GM12878 (cell line): Measurements from ENCODE around the gene DGLUCY. TPM values are rescaled to one million over a fixed set of nuclear protein-coding genes. Genes with fewer than 3 reads are reported as not detected.

Experiments
- ATAC-seq: fragments of 200-7000 bp; cut with Tn5 transposase; 3 replicates; pipeline ENCODE4 v1.9.1; 2020; ENCODE audit warnings: mild to moderate bottlenecking, moderate library complexity
- BruUV-seq: library from RNA; stranded (reverse); fragments of 400-500 nt; replicated peaks from 2 replicates; lab custom pipeline; 2021; lab: Mats Ljungman, UMichigan
- CTCF ChIA-PET: fragments of 300-600 bp; sonication (Branson Sonifier 250); formaldehyde crosslinking; extraction: SDS; loops from one replicate; lab custom pipeline; 2021; ENCODE audit warnings: inconsistent platforms; lab: Yijun Ruan, JAX
- POLR2A ChIA-PET: fragments of 350-600 bp; formaldehyde crosslinking; extraction: SDS; loops from one replicate; lab custom pipeline; 2021; ENCODE audit warnings: inconsistent platforms; lab: Charles Lee
- RAD21 ChIA-PET: fragments of 300-600 bp; sonication (Branson Sonifier 250); formaldehyde crosslinking; loops from one replicate; lab custom pipeline; 2023; ENCODE audit warnings: antibody characterized with exemption; ENCODE audit not compliant: unreplicated experiment; lab: Charles Lee
- SMC1A ChIA-PET: fragments of 300-600 bp; sonication (Branson Sonifier 250); formaldehyde crosslinking; loops from one replicate; lab custom pipeline; 2023; ENCODE audit not compliant: unreplicated experiment, uncharacterized antibody; lab: Charles Lee
- DNase-seq: peaks from one replicate; pipeline ENCODE4 v3.0.0-alpha.2; 2011; ENCODE audit warnings: low read depth, low spot score
- FAIRE-seq: peaks from 3 replicates; lab custom pipeline; 2011; peaks lifted over from hg19 to GRCh38; lab: Jason Lieb, UNC
- H2AFZ ChIP-seq: 2 replicates; pipeline ENCODE4 v1.6.0; 2011; ENCODE audit warnings: low read depth, low read length, control low read depth; ENCODE audit not compliant: control insufficient read depth
- H3K27ac ChIP-seq: 2 replicates; pipeline ENCODE4 v1.5.1; 2011; ENCODE audit warnings: control low read depth; ENCODE audit not compliant: control insufficient read depth, insufficient read depth
- H3K27me3 ChIP-seq, 2 experiments: replicated peaks in 1 of 2; 2 replicates each; pipeline versions ENCODE4 v1.6.0 to v1.6.1; 2011; ENCODE audit warnings: low read length in 1 of 2; ENCODE audit not compliant: control insufficient read depth in 2 of 2, insufficient read depth in 2 of 2
- H3K36me3 ChIP-seq, 2 experiments: 2 replicates each; pipeline ENCODE4 v1.5.1; 2011; ENCODE audit warnings: low read length in 1 of 2; ENCODE audit not compliant: control insufficient read depth in 2 of 2, insufficient read depth in 2 of 2
- H3K4me1 ChIP-seq: 2 replicates; pipeline ENCODE4 v1.6.1; 2011; ENCODE audit warnings: mild to moderate bottlenecking, low read length, moderate library complexity, mixed read lengths; ENCODE audit not compliant: control insufficient read depth, insufficient read depth
- H3K4me2 ChIP-seq: 2 replicates; pipeline ENCODE4 v1.6.0; 2011; ENCODE audit warnings: control low read depth; ENCODE audit not compliant: control insufficient read depth, insufficient read depth
- H3K4me3 ChIP-seq: fragments of 200-600 bp; sonication (generic); 2 replicates; pipeline ENCODE4 v1.5.1; 2016
- H3K79me2 ChIP-seq: 2 replicates; pipeline ENCODE4 v1.6.0; 2011; ENCODE audit warnings: low read length; ENCODE audit not compliant: control insufficient read depth, insufficient read depth
- H3K9ac ChIP-seq: 2 replicates; pipeline ENCODE4 v1.8.0; 2011; ENCODE audit warnings: low read length, control low read depth, mixed read lengths; ENCODE audit not compliant: control insufficient read depth, insufficient read depth
- H3K9me3 ChIP-seq: replicated peaks from 3 replicates; pipeline ENCODE4 v1.5.1; 2011; ENCODE audit warnings: mild to moderate bottlenecking, low read length; ENCODE audit not compliant: control insufficient read depth, insufficient read depth
- H4K20me1 ChIP-seq: 2 replicates; pipeline ENCODE4 v1.6.0; 2011; ENCODE audit not compliant: control insufficient read depth, insufficient read depth
- EGR1 ChIP-seq, 2 experiments: IDR thresholded peaks; 1 replicate in 1 of 2; 2 replicates in 1 of 2; pipeline ENCODE4 v1.6.1; 2011 to 2012; ENCODE audit warnings: low read depth in 2 of 2, low read length in 2 of 2, borderline replicate concordance in 1 of 2, mild to moderate bottlenecking in 1 of 2, moderate library complexity in 1 of 2
- MAX ChIP-seq: IDR thresholded peaks from 2 replicates; pipeline ENCODE4 v1.6.1; 2012; ENCODE audit warnings: low read depth, low read length, improper control_type of control experiment
- NR2C2 ChIP-seq: IDR thresholded peaks from 2 replicates; pipeline ENCODE4 v1.6.1; 2011; ENCODE audit warnings: borderline replicate concordance, low read depth; ENCODE audit not compliant: control insufficient read depth, insufficient read length
- POLR2AphosphoS5 ChIP-seq: IDR thresholded peaks from 2 replicates; pipeline ENCODE4 v1.6.1; 2011; ENCODE audit warnings: mild to moderate bottlenecking, low read length, inconsistent platforms
- RELA ChIP-seq: fragments of 450-650 bp; IDR thresholded peaks from 2 replicates; pipeline ENCODE4 v1.8.0; 2014; ENCODE audit warnings: borderline replicate concordance; ENCODE audit not compliant: partially characterized antibody
- SUZ12 ChIP-seq: fragments of 200-600 bp; sonication (generic); IDR thresholded peaks from one replicate; pipeline ENCODE4 v1.6.1; 2018; ENCODE audit warnings: antibody characterized with exemption, mild to moderate bottlenecking; ENCODE audit not compliant: unreplicated experiment
- WGBS: methylation state at CpG from one replicate; pipeline ENCODE4 v1.1.6; 2016; ENCODE audit warnings: low lambda C conversion rate; ENCODE audit not compliant: insufficient replicate concordance, insufficient coverage; ENCODE audit errors: missing lambda C conversion rate; 5-methylcytosine and 5-hydroxymethylcytosine counted together
- in situ Hi-C: fragments of 300-500 bp; cut with MboI; formaldehyde crosslinking; loops from 9 replicates; pipeline ENCODE4 v1.14.3; 2018; ENCODE audit warnings: mixed read lengths
- intact Hi-C: fragments of 100-400 bp; cut with micrococcal nuclease; formaldehyde crosslinking; loops from one replicate; pipeline ENCODE4 v1.14.2; 2022; ENCODE audit not compliant: unreplicated experiment
- polyA plus RNA-seq, 11 experiments: library from polyadenylated mRNA; depleted of rRNA in 4 of 11; unstranded in 6 of 11; stranded (reverse) in 5 of 11; fragments of >200 nt; fragmentation: Nextera tagmentation in 4 of 11; fragmentation: Illumina TruSeq in 1 of 11; extraction: Ambion mirVana in 4 of 11; extraction: Trizol in 1 of 11; gene quantifications; 1 replicate in 1 of 11; 2 replicates in 10 of 11; pipeline versions ENCODE4 v1.2.1 to v1.2.3, GENCODE V29; 2011 to 2016; ENCODE audit warnings: inconsistent platforms in 2 of 11, missing spikeins in 2 of 11, low read depth in 1 of 11
- total RNA-seq, 4 experiments: library from RNA; depleted of rRNA in 3 of 4; stranded (reverse); fragments of >200 nt in 3 of 4; fragmentation: Illumina TruSeq in 1 of 4; extraction: Trizol in 1 of 4; gene quantifications; 2 replicates each; pipeline versions ENCODE4 v1.2.1 to v1.2.3, GENCODE V29; 2013 to 2021

The DGLUCY gene
- total and polyA plus RNA-seq, 10 of the 15 experiments (the other 5 are each of a cell fraction or from before 2014, with no cell fraction given), result 15.0 to 70.3 (median 55.1) TPM

- CTCF ChIA-PET, result interaction anchor here (0.7 to 6.1 kb wide), 5 partner anchors 15 to 255 kb away, joined by 3 to 24 read pairs (median 3); no protein-coding TSS in a partner anchor
- no peaks in the 10 kb centered on the region for H4K20me1 ChIP-seq
- SMC1A ChIA-PET, result interaction anchor here (0.6 to 1.7 kb wide), 4 partner anchors 19 to 325 kb away, joined by 3 to 5 read pairs (median 3); no protein-coding TSS in a partner anchor
- TF ChIP-seq MAX, result no peak
- peaks cover 21 to 24% of the 10 kb centered on the region in 2 experiments; a peak in 3 of 4 replicates for H3K36me3 ChIP-seq
- WGBS, result 89% methylated on average over 2 of the region's 2 CpGs
- H3K4me1 ChIP-seq, result no peaks in the 10 kb centered on the region
- ATAC-seq, result no peak
- FAIRE-seq, result no peak
- no TSS peak for BruUV-seq
- no peaks in the 10 kb centered on the region for H3K9me3 ChIP-seq
- H3K79me2 ChIP-seq, result no peaks in the 10 kb centered on the region
- in situ Hi-C loops, result no loop called here
- H3K27ac ChIP-seq, result no peak overlapping the region
- POLR2A ChIA-PET, result no interaction called here
- H3K4me2 ChIP-seq, result no peak overlapping the region
- H3K4me3 ChIP-seq, result no peak overlapping the region
- no peak overlapping the region for H3K9ac ChIP-seq
- DNase-seq, result no peak
- no peak overlapping the region for H2AFZ ChIP-seq
- H3K27me3 ChIP-seq, result no peaks in the 10 kb centered on the region
- intact Hi-C loops, result no loop called here
- RAD21 ChIA-PET, result no interaction called here
Measured at GRCh38 chr14:91158091-91158790, 44.4 kb downstream of the DGLUCY start.

- intact Hi-C loops (no loop called here), in situ Hi-C loops (no loop called here)
- no peak for FAIRE-seq
- no peak for DNase-seq
- Histone ChIP-seq H3K9ac (no peak overlapping the region), H3K4me3 (no peak overlapping the region), H3K79me2 (no peaks in the 10 kb centered on the region), H3K4me2 (no peak overlapping the region), H4K20me1 (no peaks in the 10 kb centered on the region), H3K27me3 (no peaks in the 10 kb centered on the region), H3K9me3 (no peaks in the 10 kb centered on the region), H3K27ac (no peak overlapping the region), H3K4me1 (no peaks in the 10 kb centered on the region), H3K36me3 (peaks cover 21 to 22% of the 10 kb centered on the region in 2 experiments; a peak in 3 of 4 replicates), H2AFZ (no peak overlapping the region)
- ChIA-PET POLR2A (no interaction called here), CTCF (interaction anchor here (1.0 to 6.1 kb wide), 2 partner anchors 14 to 18 kb away, joined by 3 to 24 read pairs; no protein-coding TSS in a partner anchor), SMC1A (interaction anchor here (1.1 to 1.7 kb wide), 2 partner anchors 18 to 257 kb away, joined by 3 to 5 read pairs; no protein-coding TSS in a partner anchor), RAD21 (no interaction called here)
- TF ChIP-seq POLR2AphosphoS5 (no peak), EGR1 (IDR thresholded peaks at IDR 0.05; ENCODE audit: borderline replicate concordance in 1 of 2, low read depth in 2 of 2, low read length in 2 of 2) (no peak), RELA (no peak), NR2C2 (no peak), SUZ12 (no peak)
- WGBS, result 96% methylated on average over 6 of the region's 6 CpGs
- no peak for ATAC-seq
- no TSS peak for BruUV-seq
Measured at GRCh38 chr14:91159182-91159581, 45.3 kb downstream of the DGLUCY start.
